Ectodermal cell (in vitro differentiated cells): ENCODE data around the gene RNLS.

Experiments
- H3K27ac ChIP-seq: 2 replicates; pipeline ENCODE4 v1.7.0; 2013; ENCODE audit warnings: mild to moderate bottlenecking, low read depth, low read length; ENCODE audit not compliant: insufficient read depth, poor library complexity, severe bottlenecking
- H3K27me3 ChIP-seq: 2 replicates; pipeline ENCODE4 v1.7.0; 2013; ENCODE audit warnings: mild to moderate bottlenecking, low read length; ENCODE audit not compliant: insufficient read depth, control insufficient read depth, poor library complexity, severe bottlenecking
- H3K36me3 ChIP-seq: one replicate; pipeline ENCODE4 v1.7.0; 2013; ENCODE audit warnings: low read length; ENCODE audit not compliant: control insufficient read depth, insufficient read depth
- H3K4me1 ChIP-seq: one replicate; pipeline ENCODE4 v1.7.0; 2013; ENCODE audit warnings: low read length; ENCODE audit not compliant: control insufficient read depth, insufficient read depth
- H3K4me3 ChIP-seq: 2 replicates; pipeline ENCODE4 v1.7.0; 2013; ENCODE audit warnings: low read depth, low read length, control low read depth; ENCODE audit not compliant: insufficient read depth
- H3K9me3 ChIP-seq: 2 replicates; pipeline ENCODE4 v1.7.0; 2013; ENCODE audit warnings: mild to moderate bottlenecking, low read length, moderate library complexity; ENCODE audit not compliant: control insufficient read depth
- WGBS, 2 experiments: methylation state at CpG; one replicate each; pipeline ENCODE4 v1.1.7; 2013; ENCODE audit warnings: missing lambda C conversion rate in 2 of 2; 5-methylcytosine and 5-hydroxymethylcytosine counted together

The RNLS gene

DNA sequence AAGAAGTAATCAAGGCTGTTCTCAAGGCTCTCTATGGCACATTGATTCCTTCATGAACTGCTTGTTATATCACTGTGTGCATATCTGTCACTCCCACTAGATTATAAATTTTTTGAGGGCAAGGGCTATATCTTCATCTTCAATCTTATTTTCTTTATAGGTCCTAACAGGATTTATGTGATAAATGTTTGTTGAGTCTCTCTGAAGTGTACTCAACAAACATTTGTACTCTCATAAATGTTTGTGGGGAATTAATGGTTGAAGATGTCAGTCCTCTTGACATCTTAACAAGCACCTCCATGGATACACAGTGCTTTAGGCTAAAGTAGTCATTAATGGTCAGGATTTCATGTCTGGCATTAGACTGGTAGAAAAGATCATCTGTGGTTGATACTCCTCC, 143.2 kb downstream of the RNLS start:
- Histone ChIP-seq H3K27ac (no peak overlapping the region), H3K9me3 (no peaks in the 10 kb centered on the region), H3K4me3 (no peak overlapping the region), H3K4me1 (no peaks in the 10 kb centered on the region), H3K27me3 (no peaks in the 10 kb centered on the region), H3K36me3 (no peaks in the 10 kb centered on the region)

DNA sequence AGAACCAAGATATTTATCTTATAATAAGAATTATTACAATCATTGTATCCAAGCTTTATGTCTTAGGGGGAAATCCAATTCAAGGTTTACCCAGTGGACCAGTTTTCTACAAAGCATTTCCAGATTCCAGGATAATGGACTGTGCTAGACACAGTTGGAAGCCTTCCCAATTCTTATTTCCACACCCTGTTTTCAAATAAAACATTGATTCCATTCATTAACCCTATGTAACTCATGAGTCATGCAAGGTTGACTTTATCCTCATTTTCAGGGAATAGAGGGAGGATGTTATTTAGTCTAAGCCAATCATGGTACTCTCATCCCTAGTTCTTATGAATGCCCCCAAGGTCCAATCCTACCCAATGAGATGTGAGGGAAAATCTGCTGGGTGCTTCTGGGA, 145.7 kb downstream of the RNLS start:
- H3K27ac ChIP-seq: no peak overlapping the region
- no peaks in the 10 kb centered on the region for H3K36me3 ChIP-seq
- H3K9me3 ChIP-seq: no peaks in the 10 kb centered on the region
- no peaks in the 10 kb centered on the region for H3K4me1 ChIP-seq
- H3K27me3 ChIP-seq: no peaks in the 10 kb centered on the region
- H3K4me3 ChIP-seq: no peak overlapping the region

- Histone ChIP-seq H3K36me3 (no peaks in the 10 kb centered on the region), H3K4me1 (no peaks in the 10 kb centered on the region), H3K9me3 (no peaks in the 10 kb centered on the region), H3K27ac (no peak overlapping the region), H3K27me3 (no peaks in the 10 kb centered on the region), H3K4me3 (no peak overlapping the region)
- WGBS, 2 experiments: 88 to 100% methylated on average over 2 of the region's 2 CpGs
Observed at GRCh38 chr10:88433565-88434186, 149.4 kb downstream of the RNLS start.

DNA sequence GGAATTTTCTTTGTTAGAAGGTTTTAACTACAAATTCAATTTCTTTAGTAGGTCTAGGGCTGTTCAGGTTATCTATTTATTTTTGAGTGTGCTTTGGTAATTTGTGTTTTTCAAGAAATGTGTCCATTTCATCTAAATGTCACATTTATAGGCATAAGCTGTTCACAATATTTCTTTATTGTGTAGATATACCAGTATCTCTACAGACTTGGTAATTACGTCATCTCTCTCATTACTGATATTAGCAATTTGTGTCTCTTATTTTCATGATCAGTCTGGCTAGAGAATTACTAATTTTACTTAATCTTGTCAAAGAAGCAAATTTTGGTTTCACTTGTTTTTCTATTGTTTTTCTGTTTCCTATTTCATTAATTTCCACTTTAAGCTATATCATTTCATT, 152.0 kb downstream of the RNLS start:
- H3K4me3 ChIP-seq: no peak overlapping the region
- H3K9me3 ChIP-seq: no peaks in the 10 kb centered on the region
- no peaks in the 10 kb centered on the region for H3K36me3 ChIP-seq
- no peaks in the 10 kb centered on the region for H3K27me3 ChIP-seq
- H3K4me1 ChIP-seq: no peaks in the 10 kb centered on the region
- H3K27ac ChIP-seq: no peak overlapping the region
- 100% methylated on average over 1 of the region's 1 CpG for WGBS, 2 experiments

DNA sequence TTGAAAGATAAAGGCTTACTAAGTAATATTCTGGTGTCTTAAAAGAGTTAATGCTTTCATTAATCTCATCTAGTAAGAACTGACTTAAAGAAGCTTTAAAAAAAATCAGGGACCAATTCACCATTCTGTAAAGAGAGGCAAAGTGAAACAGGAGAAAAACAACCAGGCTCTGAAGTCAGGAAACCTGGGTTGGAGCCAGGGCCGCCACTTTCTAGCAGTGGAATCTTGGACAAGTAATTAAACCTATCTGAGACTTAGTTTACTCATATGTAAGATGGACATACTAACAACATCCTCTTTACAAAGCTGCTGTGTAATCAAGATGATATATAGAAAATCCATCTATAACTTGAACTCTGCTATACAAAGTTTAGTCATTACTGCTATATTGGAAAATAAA, 154.1 kb downstream of the RNLS start:
- Histone ChIP-seq H3K27me3 (no peaks in the 10 kb centered on the region), H3K9me3 (no peaks in the 10 kb centered on the region), H3K4me1 (no peaks in the 10 kb centered on the region), H3K4me3 (no peak overlapping the region), H3K27ac (no peak overlapping the region), H3K36me3 (no peaks in the 10 kb centered on the region)
- 86 to 100% methylated on average over 1 of the region's 1 CpG for WGBS, 2 experiments

GRCh38 chr10:88428442-88428841, 154.7 kb downstream of the RNLS start:
- Histone ChIP-seq H3K27me3 (no peaks in the 10 kb centered on the region), H3K27ac (no peak overlapping the region), H3K4me3 (no peak overlapping the region), H3K36me3 (no peaks in the 10 kb centered on the region), H3K9me3 (no peaks in the 10 kb centered on the region), H3K4me1 (no peaks in the 10 kb centered on the region)
- WGBS, 2 experiments: 88 to 100% methylated on average over 1 of the region's 1 CpG

GRCh38 chr10:88427024-88427423, 156.1 kb downstream of the RNLS start:
- WGBS, 2 experiments: 80% methylated on average over 2 of the region's 2 CpGs; no CpG with 5 or more reads in 1 of the 2 experiments
- H3K4me1 ChIP-seq: no peaks in the 10 kb centered on the region
- no peak overlapping the region for H3K27ac ChIP-seq
- no peaks in the 10 kb centered on the region for H3K27me3 ChIP-seq
- no peak overlapping the region for H3K4me3 ChIP-seq
- H3K9me3 ChIP-seq: no peaks in the 10 kb centered on the region
- H3K36me3 ChIP-seq: no peaks in the 10 kb centered on the region

GRCh38 chr10:88424881-88425280, 158.2 kb downstream of the RNLS start:
- no peaks in the 10 kb centered on the region for H3K4me1 ChIP-seq
- H3K27ac ChIP-seq: no peak overlapping the region
- H3K4me3 ChIP-seq: no peak overlapping the region
- no peaks in the 10 kb centered on the region for H3K9me3 ChIP-seq
- H3K36me3 ChIP-seq: no peaks in the 10 kb centered on the region
- no peaks in the 10 kb centered on the region for H3K27me3 ChIP-seq
- 82 to 84% methylated on average over 3 of the region's 5 CpGs for WGBS, 2 experiments

DNA sequence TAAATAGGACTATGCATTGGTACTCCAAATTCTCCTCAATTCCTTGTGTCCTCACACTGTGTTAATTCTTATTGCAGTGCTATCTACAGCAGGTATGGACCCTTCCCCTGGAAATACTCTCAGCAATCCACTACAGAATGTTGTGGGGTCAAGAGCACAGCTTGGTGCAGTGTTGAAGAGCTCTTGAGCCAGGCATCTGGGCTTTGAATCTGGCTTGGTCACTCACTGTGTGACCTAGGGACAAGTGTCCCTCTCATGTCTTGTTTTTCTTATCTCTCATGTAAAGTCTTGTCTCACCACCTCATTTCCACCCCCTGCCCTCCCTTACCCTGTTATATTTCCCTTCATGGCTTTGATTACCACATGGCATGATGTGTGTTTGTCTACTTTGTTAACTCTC, 159.4 kb downstream of the RNLS start:
- H3K9me3 ChIP-seq: no peaks in the 10 kb centered on the region
- no peak overlapping the region for H3K4me3 ChIP-seq
- H3K27ac ChIP-seq: no peak overlapping the region
- no peaks in the 10 kb centered on the region for H3K4me1 ChIP-seq
- H3K36me3 ChIP-seq: no peaks in the 10 kb centered on the region
- H3K27me3 ChIP-seq: no peaks in the 10 kb centered on the region

DNA sequence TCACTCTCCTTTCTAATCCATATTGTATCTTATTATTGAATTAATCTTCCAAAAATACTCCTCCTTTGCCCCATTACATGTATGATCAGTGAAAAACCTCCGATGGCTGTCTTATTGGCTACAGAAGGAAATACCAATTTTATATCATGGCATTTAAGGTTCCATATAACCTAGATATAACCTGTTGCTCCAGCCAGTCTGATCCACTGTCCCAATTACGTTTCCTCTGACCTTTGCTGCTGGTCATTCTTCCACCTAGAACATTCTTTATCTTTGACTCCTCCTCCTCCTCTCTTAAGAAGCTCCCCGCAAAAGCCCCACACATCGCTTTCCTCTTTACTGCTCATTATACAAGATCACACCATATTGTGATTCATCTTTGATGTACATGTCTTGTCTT, 161.5 kb downstream of the RNLS start:
- no peaks in the 10 kb centered on the region for H3K9me3 ChIP-seq
- no peak overlapping the region for H3K4me3 ChIP-seq
- no peaks in the 10 kb centered on the region for H3K27me3 ChIP-seq
- no peaks in the 10 kb centered on the region for H3K4me1 ChIP-seq
- no peak overlapping the region for H3K27ac ChIP-seq
- no peaks in the 10 kb centered on the region for H3K36me3 ChIP-seq
- WGBS, 2 experiments: 89 to 92% methylated on average over 4 of the region's 4 CpGs

GRCh38 chr10:88418871-88419270, 164.2 kb downstream of the RNLS start:
- H3K27ac ChIP-seq: no peak overlapping the region
- H3K27me3 ChIP-seq: no peaks in the 10 kb centered on the region
- no peaks in the 10 kb centered on the region for H3K9me3 ChIP-seq
- H3K36me3 ChIP-seq: no peaks in the 10 kb centered on the region
- 95 to 100% methylated on average over 1 of the region's 1 CpG for WGBS, 2 experiments
- H3K4me3 ChIP-seq: no peak overlapping the region
- H3K4me1 ChIP-seq: peaks cover 4% of the 10 kb centered on the region
